IMR-90 (cell line): ENCODE measurements around the gene TTC27.

Experiments used
- POLR2A ChIP-seq: IDR thresholded peaks from 2 replicates; pipeline ENCODE4 v1.6.1; 2012; ENCODE audit warnings: mild to moderate bottlenecking, low read depth, low read length
- RCOR1 ChIP-seq: IDR thresholded peaks from 2 replicates; pipeline ENCODE4 v1.6.1; 2012; ENCODE audit warnings: mild to moderate bottlenecking, low read length, improper control_type of control experiment; ENCODE audit not compliant: insufficient replicate concordance
- TF ChIP-seq, protein P1 (sequence below): conservative IDR thresholded peaks from 2 replicates; pipeline ENCODE4 v1.5.1; 2012; ENCODE audit warnings: mild to moderate bottlenecking, low read depth, low read length, improper control_type of control experiment

DNA sequence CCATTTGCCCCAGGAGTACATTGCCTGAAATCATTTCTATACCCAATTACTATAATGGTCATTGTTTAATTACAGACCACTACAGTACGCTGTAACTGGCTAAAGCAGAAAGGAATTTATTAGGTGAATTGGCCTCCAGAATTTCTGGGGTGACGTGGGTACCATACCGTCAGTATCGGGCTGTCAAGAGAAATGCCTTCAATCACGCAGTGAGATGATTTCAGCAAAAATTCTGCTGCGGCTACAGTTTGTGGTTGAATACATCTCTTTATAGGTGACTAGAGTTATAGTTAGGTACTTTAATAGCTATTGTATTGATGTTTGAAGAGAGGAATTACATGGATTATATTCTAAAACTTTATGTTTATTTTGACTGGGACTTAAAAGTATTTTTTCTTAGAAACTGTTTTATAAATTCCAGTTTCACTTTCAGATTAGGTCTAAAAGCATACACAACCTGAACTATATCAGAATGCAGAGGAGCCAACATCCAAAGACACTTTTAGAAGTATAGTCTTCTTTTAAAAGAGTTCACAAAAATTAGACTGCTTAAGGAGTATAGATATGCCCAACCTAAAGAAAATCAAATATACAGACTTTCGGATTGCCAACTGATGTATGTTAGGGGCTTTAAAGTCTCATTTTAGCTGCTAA lies 128.4 kb downstream of the TTC27 start:
- TF ChIP-seq, protein P1, sequence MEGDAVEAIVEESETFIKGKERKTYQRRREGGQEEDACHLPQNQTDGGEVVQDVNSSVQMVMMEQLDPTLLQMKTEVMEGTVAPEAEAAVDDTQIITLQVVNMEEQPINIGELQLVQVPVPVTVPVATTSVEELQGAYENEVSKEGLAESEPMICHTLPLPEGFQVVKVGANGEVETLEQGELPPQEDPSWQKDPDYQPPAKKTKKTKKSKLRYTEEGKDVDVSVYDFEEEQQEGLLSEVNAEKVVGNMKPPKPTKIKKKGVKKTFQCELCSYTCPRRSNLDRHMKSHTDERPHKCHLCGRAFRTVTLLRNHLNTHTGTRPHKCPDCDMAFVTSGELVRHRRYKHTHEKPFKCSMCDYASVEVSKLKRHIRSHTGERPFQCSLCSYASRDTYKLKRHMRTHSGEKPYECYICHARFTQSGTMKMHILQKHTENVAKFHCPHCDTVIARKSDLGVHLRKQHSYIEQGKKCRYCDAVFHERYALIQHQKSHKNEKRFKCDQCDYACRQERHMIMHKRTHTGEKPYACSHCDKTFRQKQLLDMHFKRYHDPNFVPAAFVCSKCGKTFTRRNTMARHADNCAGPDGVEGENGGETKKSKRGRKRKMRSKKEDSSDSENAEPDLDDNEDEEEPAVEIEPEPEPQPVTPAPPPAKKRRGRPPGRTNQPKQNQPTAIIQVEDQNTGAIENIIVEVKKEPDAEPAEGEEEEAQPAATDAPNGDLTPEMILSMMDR = no peak
- TF ChIP-seq POLR2A (no peak), RCOR1 (no peak)
